NOMO-1 treated with DMSO at 0.1 percent for 48 hours (cell line): ENCODE measurements around the gene TSPAN12.
"Not testable (repeated sequence)": the region's sequence is repeated elsewhere in the genome, so short reads cannot be mapped to it uniquely, and the experiment has no call there.

Experiments used
- DNase-seq: peaks from one replicate; lab custom pipeline; 2025; ENCODE audit not compliant: unreplicated experiment; lab: John Stamatoyannopoulos, UW

TSPAN12 gene, protein sequence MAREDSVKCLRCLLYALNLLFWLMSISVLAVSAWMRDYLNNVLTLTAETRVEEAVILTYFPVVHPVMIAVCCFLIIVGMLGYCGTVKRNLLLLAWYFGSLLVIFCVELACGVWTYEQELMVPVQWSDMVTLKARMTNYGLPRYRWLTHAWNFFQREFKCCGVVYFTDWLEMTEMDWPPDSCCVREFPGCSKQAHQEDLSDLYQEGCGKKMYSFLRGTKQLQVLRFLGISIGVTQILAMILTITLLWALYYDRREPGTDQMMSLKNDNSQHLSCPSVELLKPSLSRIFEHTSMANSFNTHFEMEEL

DNA sequence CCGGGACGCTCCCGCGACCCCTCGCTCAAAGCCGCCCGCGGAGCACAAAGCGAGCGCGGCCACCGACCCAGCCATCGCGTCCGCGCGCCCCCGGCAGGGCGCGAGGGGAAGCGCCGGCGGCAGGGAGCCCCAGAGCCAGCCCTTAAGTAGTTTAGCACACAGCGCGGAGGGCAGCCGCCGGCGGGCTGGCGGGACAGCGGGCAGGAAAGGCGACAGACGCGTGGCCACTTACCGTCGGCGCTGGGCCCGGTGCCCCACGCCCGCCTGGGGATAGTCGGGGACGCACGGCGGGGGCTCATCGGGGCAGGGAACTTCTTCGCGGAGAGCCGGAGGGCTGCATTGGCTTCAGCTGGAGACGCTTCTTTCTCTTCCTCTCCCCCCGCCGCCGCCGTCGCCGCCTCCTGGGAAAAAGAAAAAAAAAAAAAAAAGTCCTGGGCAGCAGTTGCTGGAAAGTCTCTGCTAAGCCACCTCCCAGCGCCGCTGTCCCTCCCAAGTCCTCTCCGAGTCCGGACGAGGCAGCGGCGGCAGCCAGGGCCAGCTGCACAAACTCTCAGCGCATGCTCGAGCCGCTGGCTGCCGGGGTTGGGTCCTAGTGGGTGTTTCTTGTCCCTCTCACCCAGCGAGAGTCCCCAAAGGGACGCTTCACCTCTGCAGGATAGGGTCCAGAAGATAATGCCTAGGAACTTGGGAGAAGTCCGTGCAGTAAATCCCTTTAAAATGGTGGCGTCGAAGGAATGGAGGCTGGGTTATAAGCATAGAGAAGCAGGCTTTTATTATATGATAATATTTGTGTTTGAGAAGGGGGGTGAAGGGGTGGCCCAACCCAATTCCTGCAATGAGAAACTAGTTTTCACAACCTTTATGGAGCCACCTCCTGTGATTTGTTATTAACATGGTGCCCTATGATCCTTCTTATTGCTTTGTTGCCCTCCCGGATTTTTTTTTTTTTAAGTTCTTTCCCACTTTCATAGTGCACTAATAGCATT, at the start of gene TSPAN12:
TSPAN12 (minus strand) TSS at position 557 of the 986 bp plus-strand sequence. CDS start 1,381 bp downstream, outside the sequence.
- DNase-seq: peak; percentile 17

DNA sequence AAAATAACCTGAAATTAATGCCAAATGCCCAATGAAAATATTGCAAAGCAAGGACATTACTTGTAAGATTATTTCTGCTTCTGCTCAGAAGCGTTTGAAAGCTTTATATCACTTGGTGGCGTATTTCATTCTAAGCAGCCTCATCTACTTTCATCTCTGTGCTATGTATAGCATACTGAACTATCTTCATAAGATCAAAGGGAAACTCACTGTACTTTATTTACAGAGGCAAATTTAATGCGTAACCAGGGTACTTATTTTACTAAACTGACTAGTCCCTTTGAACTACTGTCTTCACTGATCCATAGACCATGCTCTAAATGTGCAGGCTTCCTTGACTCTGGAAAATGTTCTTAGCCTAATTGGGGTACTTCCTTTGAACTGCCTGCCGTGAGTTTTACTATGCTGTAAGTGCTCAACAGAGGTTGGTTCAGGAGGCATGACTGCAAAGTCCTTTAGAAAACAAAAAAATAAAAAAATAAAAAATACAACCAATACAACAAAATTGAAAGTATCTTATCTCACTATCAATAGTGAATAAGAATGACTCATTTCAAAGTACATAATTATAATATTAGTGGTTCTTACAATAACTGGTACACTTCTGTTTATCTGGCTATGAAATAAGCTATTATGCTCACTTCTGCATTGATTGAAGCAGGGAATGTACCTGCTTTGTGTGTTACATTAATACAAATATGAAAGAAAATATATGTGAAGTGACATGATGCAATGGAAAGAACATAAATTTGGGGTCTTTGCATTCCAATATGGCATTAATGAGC, 41.0 kb upstream of the TSPAN12 start:
- no peak for DNase-seq

DNA sequence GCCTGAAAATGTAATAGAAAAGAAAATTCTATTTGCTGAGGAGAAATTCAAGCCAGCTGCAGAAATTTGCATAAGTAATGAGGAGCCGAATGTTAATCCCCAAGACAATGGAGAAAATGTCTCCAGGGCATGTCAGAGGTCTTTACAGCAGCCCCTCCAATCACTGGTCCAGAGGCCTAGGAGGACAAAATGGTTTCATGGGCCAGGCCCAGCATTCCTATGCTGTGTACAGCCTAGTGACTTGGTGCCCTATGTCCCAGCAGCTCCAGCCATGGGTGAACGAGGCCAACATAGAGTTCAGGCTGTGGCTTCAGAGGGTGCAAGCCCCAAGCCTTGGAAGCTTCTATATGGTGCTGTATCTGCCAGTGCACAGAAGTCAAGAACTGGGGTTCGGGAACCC, 37.3 kb upstream of the TSPAN12 start:
- DNase-seq: not testable (repeated sequence)

DNA sequence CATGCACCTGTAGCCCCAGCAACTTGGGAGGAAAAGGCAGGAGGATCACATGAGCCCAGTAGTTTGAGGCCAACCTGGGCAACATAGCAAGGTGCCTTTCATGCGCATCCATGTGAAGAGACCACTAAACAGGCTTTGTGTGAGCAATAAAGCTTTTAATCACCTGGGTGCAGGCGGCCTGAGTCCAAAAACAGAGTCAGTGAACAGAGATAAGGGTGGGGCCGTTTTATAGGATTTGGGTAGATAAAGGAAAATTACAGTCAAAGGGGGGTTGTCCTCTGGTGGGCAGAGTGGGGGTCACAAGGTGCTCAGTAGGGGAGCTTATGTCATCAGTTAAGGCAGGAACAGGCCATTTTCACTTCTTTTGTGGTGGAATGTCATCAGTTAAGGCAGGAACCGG, 27.7 kb upstream of the TSPAN12 start:
- not testable (repeated sequence) for DNase-seq

DNA sequence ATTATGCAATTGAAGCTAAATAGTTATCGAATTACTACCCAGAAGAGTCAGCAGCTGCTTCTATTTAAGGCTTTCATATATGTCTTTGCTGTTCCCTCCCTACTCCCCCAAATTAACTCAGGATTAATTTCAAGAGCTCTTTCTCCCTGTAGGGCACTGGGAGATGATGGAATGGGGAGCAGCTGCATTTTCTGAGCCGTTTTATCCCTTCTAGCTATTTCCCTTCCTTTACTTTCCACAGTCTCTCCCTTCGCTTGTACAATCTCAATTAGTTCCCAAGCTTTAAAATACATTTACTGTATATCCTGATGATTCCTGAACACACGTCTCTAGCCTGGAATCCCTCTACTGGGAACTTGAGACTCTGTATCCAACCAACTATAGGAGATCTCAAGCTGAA, 19.8 kb upstream of the TSPAN12 start:
- no peak for DNase-seq

DNA sequence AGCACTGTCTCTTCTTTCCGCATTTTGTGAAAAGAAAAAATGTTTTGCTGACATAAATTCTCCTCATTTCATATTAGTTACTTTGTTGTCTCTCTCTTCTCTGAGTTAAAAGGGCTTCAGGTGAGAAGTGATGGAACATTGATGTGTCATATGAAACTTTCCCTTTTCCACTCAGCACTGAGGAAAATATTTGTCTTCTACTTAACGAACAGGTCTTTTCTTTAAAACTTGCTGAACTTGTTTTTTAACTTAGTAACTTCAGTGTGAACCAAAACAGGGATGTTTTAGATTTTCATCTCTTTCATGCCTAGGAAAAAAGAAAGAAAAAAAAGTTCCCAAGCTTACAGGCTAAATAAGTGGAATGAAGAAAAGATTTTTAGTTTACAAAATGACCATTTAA, 19.0 kb upstream of the TSPAN12 start:
- DNase-seq: no peak

DNA sequence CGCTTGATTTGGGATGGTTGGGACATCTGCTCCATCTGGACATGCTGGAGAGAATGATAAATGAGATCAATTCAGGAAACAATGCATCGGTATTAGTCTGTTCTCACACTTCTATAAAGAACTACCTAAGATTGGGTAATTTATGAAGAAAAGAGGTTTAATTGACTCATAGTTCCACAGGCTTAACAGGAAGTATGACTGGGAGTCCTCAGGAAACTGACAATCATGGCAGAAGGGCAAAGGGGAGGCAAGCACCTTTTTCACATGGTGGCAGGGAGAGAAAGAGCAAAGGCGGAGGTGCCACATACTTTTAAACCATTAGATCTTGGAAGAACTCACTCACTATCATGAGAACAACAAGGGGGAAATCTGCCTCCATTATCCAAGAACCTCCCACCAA, 16.8 kb upstream of the TSPAN12 start:
- DNase-seq: no peak

DNA sequence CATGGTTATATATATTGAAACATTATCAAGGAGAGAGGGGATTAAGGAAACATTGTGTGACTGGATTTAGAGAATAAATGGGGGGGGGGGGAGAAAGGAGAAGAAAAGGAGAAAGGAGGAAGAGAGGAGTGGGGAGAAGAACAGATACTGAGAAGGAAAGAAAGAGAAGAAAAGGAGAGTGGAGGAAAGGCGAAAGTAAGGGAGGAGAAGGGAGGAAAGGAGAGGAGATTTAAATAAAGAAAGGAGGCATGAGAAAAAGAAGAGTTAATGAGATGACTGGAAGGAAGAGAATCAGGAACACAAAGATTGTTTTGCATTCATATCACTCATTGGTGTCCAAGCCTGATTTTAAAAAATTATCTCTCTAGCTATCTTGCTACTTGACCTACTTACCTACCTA, 16.1 kb upstream of the TSPAN12 start:
- DNase-seq: no peak

DNA sequence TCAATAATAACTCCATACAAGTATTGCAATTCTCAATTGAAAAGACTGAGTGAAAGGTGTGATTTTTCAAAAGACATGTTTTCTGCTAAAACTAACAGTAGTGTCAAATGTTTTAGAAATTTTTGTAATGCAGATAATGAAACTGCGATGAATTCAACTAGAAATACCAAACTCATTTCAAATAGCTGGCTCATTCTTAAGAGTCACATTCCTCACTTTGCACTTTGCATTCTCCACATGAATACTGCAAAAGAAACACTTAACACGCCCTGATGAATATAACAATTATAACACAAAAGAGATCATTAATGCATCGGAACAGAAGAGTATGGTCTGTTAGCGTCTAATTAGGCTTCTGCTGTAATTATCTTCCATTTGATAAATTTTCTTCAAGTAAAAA, 15.5 kb upstream of the TSPAN12 start:
- no peak for DNase-seq

DNA sequence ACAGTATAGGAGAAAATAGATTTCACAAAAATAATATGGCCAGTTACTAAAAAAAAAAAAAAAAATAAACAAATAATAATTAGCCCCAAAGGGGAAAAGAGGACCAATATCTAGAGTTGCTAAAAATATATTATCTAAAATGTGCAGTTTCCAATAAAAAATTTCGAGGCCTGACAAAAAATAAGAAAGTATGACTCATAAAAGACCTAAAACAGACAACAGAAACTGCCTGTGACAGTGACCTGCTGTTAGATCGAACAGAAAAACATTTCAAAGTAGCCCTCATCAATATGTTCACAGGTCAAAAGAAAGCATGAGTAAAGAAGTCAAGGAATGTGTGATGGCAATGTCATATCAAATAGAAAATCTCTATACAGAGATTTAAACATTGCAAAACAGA, 11.8 kb upstream of the TSPAN12 start:
- DNase-seq: no peak

DNA sequence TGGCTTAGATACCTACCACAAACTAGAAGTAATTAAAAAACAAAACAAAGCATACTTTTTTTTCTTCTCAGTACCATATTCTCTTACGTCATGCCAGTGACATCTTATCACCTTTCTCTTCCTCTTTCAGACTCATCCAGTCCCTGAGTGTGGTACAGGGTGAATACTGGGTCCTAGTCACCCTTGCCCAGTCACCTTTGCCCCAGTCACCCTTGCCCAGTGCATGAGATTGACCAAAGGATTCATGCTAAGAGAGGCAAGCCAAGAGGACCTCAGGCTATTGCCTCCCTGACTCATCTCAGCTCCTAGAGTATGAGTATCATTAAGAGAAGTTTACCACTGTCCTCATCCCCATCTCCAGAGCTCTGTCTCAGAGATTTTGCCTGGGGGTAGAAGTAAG, 10.0 kb upstream of the TSPAN12 start:
- no peak for DNase-seq

DNA sequence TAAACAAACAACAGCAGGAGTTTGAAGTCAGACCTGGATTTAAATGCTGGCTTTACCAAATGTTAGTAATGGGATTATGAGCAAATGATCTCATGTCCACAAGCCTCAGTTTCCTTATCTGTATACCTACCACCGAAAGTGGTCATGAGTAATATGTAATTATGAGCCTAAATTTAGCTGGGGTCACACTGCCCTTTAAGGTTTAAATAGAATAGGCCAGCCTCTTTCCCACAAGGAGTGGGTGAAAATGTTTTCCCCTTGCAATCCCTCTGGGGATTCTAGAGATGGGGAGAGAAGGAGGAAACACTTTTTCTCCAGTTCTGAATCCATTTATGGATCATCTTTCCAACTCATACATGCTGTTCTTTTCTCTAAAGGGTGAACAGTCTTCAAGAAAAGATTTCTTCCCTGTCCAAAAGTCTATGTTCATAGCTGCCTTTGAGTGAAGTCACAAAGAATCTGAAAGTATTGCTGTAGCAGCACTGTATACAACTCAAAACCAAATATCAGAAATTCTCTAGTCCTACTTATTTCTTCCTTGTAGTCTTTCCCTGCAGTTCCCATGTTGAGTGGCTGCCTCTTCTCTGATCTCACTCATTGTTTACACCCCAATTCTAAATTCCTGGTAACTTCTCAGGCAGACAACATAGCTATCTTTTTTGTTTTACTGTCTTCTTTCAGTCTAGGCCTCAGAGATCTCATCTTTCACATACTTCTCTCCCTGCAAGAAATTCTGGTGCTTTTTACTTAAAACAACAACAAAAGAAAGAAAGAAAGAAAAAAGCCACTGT, 7.4 kb upstream of the TSPAN12 start:
- no peak for DNase-seq

DNA sequence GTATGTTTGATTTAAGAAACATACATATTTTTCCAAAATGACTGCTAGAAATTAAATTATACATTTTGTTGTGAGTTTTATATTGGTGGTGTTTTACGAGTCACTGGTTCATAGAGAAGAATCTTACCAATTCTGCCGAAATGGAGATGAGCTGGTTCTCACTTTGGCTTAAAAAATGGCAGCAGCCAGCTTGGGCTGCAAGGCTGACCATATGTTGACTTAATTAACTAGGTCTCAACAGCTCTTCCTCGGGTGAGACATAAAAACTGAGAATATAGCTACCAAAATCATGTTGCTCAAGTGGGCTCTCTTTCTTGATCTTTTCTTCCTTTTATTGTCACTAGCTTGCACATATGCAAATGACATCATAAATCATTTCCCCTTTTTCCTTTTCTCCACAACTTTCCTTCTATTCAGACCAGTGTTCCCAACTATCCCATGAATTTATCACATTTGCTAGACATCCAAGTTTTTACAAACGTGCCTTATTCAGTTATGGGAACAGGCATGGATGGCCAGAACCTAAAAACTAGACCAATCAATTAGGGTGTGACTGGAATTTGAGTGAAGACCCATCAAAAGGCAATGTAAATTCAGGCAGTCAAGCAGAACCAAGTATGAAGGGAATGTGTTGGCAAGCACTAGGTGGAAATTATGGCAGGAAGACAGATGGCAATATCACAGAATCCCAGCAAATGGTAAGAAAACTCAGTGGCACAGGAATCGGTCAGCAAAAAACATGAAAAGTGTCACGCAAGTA, 6.4 kb upstream of the TSPAN12 start:
- no peak for DNase-seq

DNA sequence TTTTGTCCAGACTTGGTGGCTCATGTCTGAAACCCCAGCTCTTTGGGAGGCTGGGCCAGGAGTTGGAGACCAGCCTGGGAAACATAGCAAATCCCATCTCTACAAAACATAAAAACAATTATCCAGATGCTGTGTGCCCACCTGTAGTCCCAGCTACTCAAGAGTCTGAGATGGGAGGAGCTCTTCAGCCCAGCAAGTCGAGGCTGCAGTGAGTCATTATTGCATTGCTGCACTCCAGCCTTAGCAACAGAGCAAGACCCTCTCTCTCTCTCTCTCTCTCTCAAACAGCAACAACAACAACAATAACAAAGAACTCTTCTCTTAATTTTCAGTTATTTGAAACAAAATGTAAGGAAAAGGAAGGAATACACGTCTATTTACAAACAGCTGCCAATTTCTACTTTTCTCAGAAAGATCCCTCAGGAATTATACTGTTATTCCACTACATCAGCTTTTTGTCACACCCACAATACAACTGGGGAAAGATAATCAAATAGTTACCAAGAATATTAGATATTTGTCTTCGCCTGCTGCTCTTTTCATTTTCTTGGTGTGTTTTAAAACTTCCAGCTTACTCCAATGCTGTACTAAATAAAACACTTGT, 5.1 kb upstream of the TSPAN12 start:
- no peak for DNase-seq

DNA sequence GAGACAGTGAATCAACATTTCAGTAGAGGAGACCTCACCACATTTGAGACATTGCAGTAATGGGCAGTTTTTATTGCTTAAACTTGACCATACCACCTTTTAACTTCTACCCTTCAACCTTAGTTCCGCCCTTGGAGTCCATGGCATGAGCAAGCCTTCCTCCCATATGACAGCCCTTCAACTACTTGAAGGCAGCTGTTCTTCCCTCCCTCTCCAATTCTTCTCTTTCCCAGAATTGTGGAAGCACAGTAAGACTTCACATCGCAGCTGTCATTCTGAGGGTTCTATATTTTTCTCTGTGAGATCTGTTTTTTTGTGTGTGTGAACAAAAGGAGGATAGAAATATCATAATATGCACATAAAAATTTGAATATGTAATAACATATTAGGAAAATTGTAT, 2.2 kb upstream of the TSPAN12 start:
- DNase-seq: no peak

DNA sequence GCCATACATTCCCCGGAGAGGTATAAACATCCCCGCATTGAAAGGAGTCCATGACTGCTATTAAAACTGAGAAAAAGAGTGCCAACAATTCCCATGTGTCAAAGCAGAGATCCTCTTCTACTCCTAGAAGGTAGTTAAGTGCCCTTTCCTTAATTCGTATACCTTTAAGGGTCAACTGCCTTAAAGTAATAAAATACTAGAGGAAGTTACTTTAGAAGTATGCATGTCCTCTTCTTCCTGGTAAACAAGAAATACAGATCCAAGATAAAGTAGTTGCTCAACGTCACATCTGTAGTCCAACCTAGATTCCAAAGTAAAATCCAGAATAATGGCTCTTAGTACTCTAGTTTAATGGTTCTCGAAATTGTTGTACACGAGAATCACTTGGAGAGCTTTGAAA, 1.5 kb upstream of the TSPAN12 start:
- DNase-seq: no peak

DNA sequence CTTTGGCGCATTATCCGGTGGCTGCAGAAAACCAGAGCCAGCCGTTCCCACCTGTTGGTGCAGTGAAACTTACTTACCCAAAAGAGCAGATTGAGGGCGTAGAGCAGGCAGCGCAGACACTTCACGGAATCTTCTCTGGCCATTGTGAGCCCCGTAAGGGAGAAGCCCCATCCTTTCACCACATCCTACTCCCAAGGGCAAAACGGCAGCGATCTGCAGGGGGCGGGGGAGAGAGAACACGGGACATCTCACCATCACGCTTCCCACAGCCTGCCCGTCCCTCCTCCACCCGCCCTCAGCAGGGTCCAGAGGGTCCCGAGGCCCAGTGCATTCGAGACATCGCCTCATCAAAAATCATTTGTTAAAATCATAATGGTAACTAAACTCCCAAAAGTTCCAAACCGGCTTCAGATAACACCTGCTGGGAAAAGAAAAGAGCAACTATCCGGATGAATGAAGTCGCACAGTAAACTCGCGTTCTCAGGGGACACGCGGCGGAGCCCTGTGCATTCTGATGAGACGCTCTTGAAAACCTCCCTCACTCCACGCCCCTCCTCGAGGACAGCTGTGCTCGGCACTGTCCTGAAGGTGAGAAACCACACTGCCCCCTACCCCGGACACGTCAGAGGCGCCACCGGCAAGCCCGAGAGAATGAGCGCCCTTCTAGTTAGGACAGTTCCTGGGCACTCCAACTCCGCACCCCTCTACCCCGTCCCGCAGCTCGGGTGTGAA, 1.2 kb downstream of the TSPAN12 start:
- no peak for DNase-seq

DNA sequence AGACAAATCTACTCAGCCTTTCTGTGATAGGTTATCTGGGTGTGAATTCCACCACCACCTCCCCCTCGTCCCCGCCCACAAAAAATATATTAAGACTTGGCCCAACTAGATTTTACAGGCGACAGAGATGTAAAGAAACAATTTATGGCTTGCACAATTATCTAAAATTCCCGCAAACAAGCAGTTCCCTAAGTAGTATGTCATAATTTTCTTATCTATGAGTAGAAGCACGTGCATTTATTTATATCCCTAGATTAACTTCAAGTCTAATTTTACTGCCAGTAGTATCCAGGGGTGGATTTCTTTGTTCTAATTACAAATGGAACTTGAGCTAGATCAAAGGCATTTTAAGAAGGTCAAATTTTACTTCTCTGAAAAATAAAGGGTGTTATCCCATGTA, 1.7 kb downstream of the TSPAN12 start:
- DNase-seq: no peak

DNA sequence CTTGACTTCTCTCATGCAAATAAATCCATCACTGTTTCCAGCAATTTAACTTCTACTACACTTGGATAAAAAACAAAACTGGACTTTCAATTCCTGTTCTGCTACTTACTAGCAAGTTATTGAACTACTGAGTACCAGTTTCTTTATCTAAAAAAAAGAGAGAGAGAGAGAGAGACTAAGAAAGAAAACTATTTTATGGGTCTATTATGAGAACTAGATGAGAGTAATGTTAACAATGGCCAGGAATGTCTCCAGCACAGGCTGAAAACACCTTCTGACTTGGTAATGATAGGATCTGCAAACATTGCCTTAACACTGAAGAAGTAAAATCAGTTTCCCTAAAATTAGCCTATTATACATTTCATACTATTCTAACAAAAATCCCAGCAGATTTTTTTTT, 5.2 kb downstream of the TSPAN12 start:
- no peak for DNase-seq
